Activated CD8-positive, alpha-beta memory T cell treated with anti-CD3 and anti-CD28 coated beads for 36 hours (primary cell): ENCODE results near the gene CCDC154. TPM values are rescaled to one million over a fixed set of nuclear protein-coding genes. Genes with fewer than 3 reads are reported as not detected.
"Not testable (repeated sequence)": the region's sequence is repeated elsewhere in the genome, so short reads cannot be mapped to it uniquely, and the experiment has no call there.

Experiments used
- CTCF ChIA-PET: fragments of 350-600 bp; sonication (Branson Sonifier 250); formaldehyde crosslinking; loops from one replicate; lab custom pipeline; 2021; ENCODE audit warnings: antibody characterized with exemption; lab: Charles Lee
- POLR2A ChIA-PET: fragments of 350-600 bp; sonication (Branson Sonifier 250); formaldehyde crosslinking; loops from one replicate; lab custom pipeline; 2021; ENCODE audit warnings: antibody characterized with exemption; lab: Charles Lee
- total RNA-seq, 2 experiments: library from RNA; stranded (reverse); gene quantifications; one replicate each; pipeline ENCODE4 v1.2.3, GENCODE V29; 2021

The CCDC154 gene
- total RNA-seq, 2 experiments from 2014 or later, result 1.2 to 1.4 TPM

- CTCF ChIA-PET, result no interaction called here
Measured at GRCh38 chr16:1443403-1443973, 868 bp downstream of the CCDC154 start.

GRCh38 chr16:1442697-1443096 lies 1.7 kb downstream of the CCDC154 start:
- CTCF ChIA-PET, result no interaction called here
- POLR2A ChIA-PET, result no interaction called here

More at GRCh38 chr16:1443403-1443973, 868 bp downstream of the CCDC154 start:
- POLR2A ChIA-PET, result no interaction called here

- ChIA-PET CTCF (interaction anchor here (0.7 kb wide), 1 partner anchor 77 kb away, joined by 4 read pairs; no protein-coding TSS in a partner anchor), POLR2A (interaction anchor here (0.6 kb wide), 1 partner anchor 61 kb away, joined by 3 read pairs; no protein-coding TSS in a partner anchor)
Measured at GRCh38 chr16:1441391-1441829, 2.9 kb downstream of the CCDC154 start.

- POLR2A ChIA-PET, result interaction anchor here (0.7 kb wide), 1 partner anchor 93 kb away, joined by 3 read pairs; no protein-coding TSS in a partner anchor
- CTCF ChIA-PET, result not testable (repeated sequence)
Measured at GRCh38 chr16:1439699-1440074, 4.7 kb downstream of the CCDC154 start.

- ChIA-PET POLR2A (interaction anchor here (0.7 kb wide), 1 partner anchor 92 kb away, joined by 3 read pairs; no protein-coding TSS in a partner anchor), CTCF (no interaction called here)
Measured at GRCh38 chr16:1439058-1439698, 5.2 kb downstream of the CCDC154 start.

GRCh38 chr16:1438229-1439057 lies 5.9 kb downstream of the CCDC154 start:
- ChIA-PET CTCF (no interaction called here), POLR2A (no interaction called here)

GRCh38 chr16:1437606-1438005 lies 6.8 kb downstream of the CCDC154 start:
- POLR2A ChIA-PET, result no interaction called here

GRCh38 chr16:1436731-1437355 lies 7.5 kb downstream of the CCDC154 start:
- CTCF ChIA-PET, result no interaction called here
- POLR2A ChIA-PET, result no interaction called here

More at GRCh38 chr16:1437606-1438005, 6.8 kb downstream of the CCDC154 start:
- CTCF ChIA-PET, result no interaction called here

GRCh38 chr16:1435921-1436697 lies 8.2 kb downstream of the CCDC154 start:
- CTCF ChIA-PET, result no interaction called here

GRCh38 chr16:1434644-1435592 lies 9.4 kb downstream of the CCDC154 start:
- ChIA-PET POLR2A (interaction anchor here (0.5 kb wide), 1 partner anchor 82 kb away, joined by 3 read pairs; no protein-coding TSS in a partner anchor), CTCF (no interaction called here)

More at GRCh38 chr16:1435921-1436697, 8.2 kb downstream of the CCDC154 start:
- POLR2A ChIA-PET, result no interaction called here

GRCh38 chr16:1433756-1434155 lies 10.6 kb downstream of the CCDC154 start:
- POLR2A ChIA-PET, result no interaction called here
- CTCF ChIA-PET, result no interaction called here

GRCh38 chr16:1433263-1433560 lies 11.1 kb downstream of the CCDC154 start:
- ChIA-PET POLR2A (no interaction called here), CTCF (interaction anchor here (1.2 kb wide), 1 partner anchor 59 kb away, joined by 3 read pairs; no protein-coding TSS in a partner anchor)

GRCh38 chr16:1432388-1433262 lies 11.7 kb downstream of the CCDC154 start:
- POLR2A ChIA-PET, result no interaction called here
- CTCF ChIA-PET, result interaction anchor here (1.2 kb wide), 1 partner anchor 60 kb away, joined by 3 read pairs; no protein-coding TSS in a partner anchor

GRCh38 chr16:1431497-1432270 lies 12.7 kb downstream of the CCDC154 start:
- ChIA-PET POLR2A (no interaction called here), CTCF (interaction anchor here (0.5 kb wide), 1 partner anchor 41 kb away, joined by 3 read pairs; no protein-coding TSS in a partner anchor)

GRCh38 chr16:1430759-1431496 lies 13.4 kb downstream of the CCDC154 start, which contains the start of gene PERCC1:
TSS of gene PERCC1 (plus strand) at chr16:1431078. CDS start at chr16:1432594, 1,516 bp downstream.
- ChIA-PET POLR2A (no interaction called here), CTCF (interaction anchor here (0.5 kb wide), 1 partner anchor 42 kb away, joined by 3 read pairs; no protein-coding TSS in a partner anchor)
